ENCODE data around the gene MMP23B.
"Not testable (repeated sequence)": the region's sequence is repeated elsewhere in the genome, so short reads cannot be mapped to it uniquely, and the experiment has no call there.

The MMP23B gene

DNA sequence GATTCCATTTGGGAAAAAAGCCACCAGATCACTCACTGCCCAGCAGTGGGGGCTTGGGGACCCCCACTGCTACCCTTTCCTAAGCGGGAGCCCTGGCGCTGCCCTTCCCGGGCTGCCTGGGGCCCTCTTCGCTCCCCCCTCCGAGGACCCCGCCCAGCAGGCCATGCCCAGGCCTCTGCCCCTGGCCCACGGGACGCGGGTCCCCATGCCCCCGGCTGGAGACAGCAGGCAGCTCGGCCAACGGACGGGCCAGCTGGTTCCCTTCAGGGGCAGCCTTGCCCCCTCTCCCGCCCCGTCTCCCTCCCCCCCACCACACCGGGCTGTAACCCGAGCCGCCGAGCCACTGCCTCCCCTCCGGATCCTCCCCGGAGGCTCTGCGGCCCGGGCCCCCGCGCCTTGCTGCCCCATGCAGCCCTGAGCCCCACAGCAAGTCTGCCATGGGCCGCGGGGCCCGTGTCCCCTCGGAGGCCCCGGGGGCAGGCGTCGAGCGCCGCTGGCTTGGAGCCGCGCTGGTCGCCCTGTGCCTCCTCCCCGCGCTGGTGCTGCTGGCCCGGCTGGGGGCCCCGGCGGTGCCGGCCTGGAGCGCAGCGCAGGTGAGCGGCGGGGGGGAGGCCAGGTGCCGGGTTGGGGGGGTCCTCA is at the start of gene MMP23B:
MMP23B (plus strand) TSS at position 392 of the 639 bp plus-strand sequence; CDS start at position 438, 46 bp downstream.
- DNase-seq, result no peak

DNA sequence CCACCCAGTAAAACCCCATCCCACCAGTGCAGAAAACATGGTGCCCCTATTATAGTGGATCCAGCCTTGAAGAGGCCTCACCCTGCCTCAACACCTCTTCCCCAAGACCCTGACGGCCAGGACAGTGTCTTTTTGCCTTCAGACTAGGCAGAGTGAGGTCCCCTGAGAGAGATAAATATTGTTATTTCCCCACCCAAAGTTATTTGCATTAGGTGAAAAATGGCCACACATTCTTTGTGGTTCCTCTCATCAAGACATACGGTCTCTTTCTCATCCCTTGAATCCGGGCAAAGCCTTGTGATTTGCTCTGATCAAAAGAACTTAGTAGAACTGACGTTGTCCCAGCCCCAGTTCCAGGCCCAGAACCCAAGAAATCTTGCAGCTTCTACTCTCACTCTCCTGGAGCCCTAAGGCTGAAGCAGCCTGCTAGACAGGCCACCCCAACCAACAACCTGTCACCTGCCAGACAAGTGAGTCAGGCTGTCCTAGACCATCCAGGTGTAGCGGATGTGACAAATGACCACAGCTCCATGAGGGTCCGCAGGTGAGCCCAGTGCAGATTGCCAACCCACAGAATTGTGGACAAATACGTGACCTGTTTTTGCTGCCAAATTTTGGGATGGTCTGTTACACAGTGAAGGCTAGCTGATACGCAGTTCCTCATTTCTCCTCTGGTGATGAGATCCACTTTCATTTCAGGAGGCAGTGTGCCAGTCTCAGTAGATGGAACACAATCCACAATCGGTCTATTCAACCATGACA is 49.2 kb upstream of the MMP23B start:
- no peak for DNase-seq

DNA sequence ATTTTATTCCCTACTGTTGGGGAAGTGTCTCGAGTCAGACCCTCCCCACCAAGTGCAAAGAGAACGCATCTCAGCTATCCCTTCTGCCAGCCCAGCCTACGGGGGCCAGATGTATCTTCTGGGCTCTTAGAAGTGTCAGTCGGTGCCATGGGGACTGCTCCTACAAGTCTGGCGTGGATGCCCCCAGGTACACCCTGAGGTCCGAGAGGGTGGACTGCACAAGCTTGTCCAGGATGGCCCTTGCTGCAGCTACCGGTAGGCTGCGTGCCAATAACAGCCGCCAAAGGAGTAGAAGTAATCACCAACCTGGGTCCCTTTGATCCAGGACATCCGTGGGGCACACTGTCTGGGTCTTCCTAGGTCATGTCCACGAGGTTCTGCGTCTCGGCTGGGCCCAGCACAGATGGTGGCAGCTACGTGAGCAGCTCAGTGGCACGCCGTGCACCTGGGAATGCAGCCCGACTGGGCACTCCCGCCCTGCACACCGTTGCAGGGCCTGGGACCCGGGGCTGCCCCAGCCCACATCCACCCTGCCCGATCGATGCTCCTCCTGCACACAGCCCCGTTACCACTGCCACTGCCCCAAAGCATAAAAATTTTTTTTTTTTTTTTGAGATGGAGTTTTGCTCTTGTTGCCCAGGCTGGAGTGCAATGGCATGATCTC is 48.5 kb upstream of the MMP23B start:
- DNase-seq, result no peak

DNA sequence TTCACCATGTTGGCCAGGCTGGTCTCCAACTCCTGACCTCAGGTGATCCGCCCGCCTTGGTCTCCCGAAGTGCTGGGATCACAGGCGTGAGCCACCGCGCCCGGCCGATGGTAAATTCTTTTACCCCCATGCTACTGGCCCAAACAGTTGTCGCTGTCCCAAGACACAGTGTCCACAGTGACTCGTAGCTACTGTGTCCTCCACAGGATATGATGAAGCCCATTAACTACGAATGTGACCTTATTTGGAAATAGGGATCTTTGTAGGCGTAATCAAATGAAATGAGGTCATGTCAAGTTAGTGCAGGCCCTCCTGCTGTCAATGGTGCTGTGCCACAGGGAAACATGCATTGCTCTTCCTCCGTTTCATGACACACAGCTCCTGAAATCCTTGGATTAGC is 40.5 kb upstream of the MMP23B start:
- no peak for DNase-seq

DNA sequence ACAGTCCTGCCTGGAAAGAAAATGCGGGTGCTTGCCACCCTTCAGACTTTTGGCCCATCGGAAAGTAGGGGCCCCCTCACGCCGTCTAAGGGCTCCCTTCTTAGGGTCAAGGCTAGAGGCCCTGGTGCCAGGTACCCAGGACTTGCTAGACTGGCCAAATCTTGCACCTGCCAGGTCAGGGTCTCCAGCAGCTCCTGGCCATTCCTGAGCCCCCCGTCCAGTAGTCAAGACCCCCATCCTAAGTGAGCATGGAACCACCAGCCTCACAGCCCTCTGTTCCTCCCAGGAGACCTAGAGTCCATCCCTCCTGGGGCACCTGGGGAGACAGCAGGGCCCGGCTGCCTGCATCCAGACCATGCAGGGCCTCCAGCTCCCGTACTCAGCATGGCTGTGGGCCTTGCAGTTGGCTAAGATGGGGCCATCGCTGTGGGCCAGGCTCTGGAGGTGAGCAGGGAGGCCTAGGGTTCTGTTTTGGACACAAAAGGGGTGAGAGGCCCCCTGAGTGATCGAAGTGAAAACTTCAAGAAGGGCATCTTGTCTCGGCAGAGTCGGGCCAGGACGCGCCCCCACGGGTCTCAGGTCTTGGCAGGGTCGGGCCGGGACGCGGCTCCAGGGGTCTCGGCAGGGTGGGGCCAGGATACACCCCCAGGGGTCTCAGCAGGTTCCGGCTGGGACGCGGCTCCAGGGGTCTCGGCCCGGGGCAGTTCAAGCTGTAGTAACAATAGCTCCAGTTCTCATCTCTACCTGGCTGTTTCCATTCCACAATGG is 38.0 kb upstream of the MMP23B start:
- DNase-seq, result no peak

DNA sequence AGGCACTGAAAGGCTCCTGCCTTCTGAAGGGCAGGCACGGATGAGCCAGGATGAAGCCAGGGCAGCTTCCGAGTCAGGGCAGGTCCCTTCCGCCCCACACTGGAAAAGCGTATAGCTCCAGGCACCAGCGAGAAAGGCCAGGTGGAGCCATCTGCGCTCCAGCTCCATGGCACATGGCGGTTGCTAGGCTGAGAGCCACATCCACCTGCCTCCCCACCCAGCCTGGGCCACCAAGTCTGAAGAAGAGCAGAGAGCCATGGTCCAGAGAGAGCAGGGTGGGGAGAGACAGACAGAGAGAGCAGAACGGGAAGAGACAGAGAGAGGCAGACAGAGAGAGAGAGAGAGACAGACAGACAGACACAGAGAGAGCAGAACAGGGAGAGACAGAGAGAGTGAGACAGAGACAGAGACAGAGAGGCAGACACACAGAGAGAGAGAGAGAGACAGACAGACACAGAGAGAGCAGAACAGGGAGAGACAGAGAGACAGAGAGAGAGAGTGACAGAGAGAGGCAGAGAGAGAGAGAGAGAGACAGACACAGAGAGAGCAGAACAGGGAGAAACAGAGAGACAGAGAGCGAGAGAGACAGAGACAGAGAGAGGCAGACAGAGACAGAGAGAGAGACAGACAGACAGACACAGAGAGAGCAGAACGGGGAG is 37.2 kb upstream of the MMP23B start:
- no peak for DNase-seq

DNA sequence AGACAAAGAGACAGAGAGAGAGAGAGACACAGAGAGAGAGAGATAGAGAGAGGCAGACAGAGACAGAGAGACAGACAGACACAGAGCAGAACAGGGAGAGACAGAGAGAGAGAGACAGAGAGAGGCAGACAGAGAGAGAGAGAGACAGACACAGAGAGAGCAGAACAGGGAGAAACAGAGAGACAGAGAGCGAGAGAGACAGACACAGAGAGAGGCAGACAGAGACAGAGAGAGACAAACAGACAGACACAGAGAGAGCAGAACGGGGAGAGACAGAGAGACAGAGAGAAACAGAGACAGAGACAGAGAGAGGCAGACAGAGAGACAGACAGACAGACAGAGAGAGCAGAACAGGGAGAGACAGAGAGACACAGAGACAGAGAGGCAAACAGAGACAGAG is 36.6 kb upstream of the MMP23B start:
- not testable (repeated sequence) for DNase-seq

DNA sequence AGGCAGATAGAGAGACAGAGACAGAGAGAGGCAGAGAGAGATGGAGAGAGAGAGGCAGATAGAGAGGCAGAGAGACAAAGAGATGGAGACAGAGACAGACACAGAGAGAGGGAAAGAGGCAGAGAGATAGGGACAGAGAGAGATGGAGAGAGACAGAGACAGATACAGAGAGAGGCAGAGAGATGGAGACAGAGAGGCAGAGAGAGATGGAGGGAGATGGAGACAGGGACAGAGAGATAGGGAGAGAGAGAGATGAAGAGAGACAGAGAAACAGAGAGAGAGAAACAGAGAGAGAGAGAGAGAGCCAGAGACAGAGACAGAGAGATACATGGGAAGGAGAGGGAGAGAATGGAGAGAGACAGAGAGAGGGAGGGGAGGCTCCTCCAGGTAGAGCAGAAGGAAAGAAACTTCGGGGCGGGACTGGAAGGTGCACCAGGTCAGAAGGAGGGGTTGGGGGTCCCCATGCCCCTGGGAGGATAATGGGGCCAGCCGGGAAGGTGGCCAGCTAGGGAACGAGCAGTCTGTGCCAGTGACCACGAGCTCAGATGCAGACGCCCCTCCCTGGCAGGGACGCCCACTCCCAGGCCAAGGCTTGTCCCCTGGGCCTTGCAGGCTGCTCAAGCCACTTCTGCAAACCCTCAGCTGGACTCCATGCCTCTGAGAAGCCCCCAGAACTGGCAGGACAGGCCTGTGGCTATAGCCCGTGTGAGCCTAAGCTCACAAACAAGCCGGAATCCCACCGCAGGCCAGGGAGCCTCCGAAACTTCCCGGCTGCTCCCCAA is 35.3 kb upstream of the MMP23B start:
- DNase-seq, result no peak

DNA sequence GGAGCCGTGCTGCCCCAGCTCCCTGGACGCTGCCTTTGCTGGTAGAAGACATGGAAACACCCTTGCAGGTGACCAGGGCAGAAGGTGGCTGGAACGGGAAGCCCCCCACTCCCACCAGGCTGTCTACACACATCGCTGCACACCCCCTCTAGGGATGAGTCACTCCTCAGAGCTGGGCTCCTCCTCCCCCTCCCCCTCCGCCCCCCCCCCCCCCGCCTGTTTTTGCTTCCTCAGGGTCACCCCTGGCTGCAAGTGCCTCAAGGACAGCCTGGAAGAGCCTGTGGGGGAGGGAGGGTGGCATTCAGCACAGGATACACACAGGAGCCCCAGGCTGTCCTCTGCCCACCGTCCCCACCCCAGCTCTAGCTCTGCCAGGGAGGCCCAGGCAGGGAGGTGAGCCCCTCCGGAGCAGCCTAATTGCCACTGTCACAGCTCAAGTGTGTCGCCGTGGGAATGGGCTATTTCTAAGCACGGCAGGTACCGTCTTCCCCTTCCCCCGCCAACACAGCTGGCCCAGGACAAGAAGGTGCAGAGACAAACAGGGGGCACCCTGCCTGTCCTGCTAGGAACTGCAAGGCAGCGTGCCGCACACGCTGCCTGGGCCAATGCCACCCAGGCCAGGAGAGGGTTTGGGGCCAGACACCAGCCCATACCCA is 34.6 kb upstream of the MMP23B start:
- peak in 1 of 56 donors; percentile 20 for DNase-seq

DNA sequence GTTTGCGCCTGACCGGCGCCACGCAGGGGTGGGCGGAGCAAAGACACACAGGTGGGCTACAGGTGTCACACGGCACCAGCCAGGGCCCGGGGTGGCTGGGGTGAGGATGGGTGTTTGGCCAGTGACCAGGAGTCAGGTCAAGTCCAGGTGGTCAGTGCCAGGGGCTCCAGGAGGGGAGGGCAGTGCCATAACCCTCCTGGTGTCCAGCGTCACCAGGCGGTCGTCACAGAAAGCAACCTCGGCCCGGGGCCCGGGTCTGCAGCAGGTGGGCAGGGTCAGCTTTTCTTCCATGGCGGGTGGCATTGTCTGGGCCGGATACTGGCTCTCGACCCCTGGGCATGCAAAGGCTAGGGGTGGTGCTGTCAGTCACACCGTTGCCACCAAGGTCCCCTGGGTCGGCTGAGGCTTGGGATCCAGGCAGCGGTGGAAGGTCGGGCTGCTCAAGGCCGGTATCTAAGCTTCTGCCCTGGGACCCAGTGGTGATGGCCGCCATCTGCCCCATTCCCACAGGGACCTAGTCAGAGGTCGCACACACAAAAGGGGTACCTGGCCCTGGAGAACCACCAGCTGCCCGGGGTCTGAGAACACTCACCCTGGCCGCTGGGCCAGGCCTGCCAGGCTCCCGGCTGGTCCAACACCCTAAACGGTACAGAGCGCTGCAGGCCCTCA is 33.8 kb upstream of the MMP23B start:
- DNase-seq, result no peak

DNA sequence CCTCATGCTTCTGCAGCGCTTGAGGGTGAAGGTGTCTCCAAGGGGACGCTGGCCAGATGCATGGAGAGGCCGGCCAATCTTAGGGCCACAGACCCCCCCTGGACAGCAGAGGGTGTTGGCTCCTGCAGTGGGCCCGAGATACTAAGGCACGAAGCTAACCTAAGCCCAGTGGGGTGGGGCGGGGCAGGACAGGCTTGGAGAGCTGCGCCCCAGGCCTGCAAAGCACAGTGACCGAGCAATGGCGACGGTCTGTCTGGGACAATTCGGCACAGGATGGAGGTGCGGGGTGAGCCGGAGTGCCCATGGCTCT is 33.3 kb upstream of the MMP23B start:
- no peak for DNase-seq

DNA sequence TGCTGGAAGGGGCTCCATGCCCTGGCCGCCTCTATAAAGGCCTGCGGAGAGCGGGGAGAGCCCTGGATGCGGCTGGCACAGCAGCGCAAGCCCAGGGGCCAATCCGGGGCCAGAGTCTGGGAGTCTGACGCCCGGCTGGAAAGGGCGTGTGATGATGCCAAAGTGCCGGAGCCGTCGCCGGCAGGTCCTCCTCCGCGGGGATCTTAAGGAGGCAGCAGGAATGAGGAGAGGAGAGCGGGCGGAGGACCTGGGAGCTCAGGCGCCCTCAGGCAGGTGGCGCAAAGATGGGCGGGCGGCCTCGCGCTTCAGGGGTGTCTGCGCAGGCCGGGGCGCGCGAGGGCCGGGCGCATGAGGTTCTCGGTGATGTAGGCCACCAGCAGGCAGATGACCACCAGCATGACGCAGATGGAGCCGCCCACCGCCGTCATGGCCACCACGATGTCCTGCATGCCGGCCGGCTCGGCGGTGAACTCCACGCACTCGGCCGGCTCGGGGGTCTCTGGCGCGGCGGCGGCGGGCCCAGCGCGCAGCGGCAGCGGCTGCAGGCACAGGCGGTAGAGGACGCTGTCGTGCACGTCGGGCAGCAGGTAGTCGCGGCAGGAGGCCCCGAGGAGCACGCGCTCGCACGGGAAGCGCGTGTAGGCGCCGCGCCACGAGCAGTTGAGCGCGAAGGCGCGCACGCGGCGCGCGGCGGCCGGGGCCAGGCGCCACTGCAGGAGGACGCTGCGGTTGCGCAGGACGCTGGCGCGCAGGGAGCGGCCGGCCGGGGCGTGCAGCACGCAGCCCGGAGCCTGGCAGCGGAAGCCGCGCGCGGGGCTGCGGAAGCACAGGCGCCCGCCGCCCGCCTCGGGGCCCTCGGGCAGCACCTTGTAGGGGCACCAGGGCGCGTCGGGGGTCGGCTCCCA is 32.7 kb upstream of the MMP23B start:
- peak in 2 of 56 donors; percentile 2 to 22 for DNase-seq

DNA sequence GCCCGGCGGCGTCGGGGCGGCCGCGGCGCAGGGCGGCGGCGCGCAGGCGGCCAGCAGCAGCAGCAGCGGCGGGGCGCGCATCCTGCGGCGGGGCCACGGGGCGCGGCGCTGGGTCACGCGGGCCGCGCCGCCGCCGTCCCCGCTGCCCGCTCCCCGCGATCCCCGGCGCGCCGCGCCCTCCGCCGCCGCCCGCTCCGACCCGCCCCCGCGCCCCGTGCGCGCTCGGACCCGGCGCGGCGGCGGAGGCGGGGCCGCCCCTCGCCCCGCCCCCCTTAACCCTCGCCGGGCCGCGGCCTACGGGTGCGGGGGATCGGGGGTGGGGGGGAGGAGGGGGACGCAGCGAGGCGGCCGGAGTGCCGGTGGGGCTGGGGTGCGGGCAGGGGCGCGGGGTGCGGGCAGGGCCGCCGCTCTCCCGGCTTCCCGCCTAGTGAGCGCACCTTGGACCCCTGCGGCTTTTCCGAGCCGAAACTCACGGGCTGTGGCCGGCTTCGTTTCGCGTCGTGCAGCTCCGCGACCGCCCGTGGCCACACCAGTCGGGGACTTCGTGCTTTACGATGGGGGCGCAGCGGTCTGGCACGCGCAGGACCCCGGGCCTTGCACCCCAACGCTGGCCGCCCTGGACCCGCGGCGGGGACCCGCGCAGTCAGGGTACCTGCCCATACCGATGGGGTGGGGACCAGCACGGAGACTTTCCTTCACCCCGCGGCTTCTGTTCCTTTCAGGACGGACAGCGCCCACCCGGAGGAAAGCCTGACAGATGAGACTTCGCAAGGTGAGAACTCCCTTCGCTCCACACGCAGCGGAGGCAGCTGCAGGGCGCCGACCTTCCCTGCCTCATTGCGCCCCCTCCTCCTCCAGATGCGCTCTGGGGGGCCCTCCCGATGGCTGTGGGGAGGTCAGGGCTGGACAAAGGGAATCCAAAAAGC is 31.8 kb upstream of the MMP23B start, which contains the start of gene FNDC10:
FNDC10 (minus strand) TSS at position 201 of the 926 bp plus-strand sequence; CDS start at position 81, 120 bp downstream.
- no peak for DNase-seq

DNA sequence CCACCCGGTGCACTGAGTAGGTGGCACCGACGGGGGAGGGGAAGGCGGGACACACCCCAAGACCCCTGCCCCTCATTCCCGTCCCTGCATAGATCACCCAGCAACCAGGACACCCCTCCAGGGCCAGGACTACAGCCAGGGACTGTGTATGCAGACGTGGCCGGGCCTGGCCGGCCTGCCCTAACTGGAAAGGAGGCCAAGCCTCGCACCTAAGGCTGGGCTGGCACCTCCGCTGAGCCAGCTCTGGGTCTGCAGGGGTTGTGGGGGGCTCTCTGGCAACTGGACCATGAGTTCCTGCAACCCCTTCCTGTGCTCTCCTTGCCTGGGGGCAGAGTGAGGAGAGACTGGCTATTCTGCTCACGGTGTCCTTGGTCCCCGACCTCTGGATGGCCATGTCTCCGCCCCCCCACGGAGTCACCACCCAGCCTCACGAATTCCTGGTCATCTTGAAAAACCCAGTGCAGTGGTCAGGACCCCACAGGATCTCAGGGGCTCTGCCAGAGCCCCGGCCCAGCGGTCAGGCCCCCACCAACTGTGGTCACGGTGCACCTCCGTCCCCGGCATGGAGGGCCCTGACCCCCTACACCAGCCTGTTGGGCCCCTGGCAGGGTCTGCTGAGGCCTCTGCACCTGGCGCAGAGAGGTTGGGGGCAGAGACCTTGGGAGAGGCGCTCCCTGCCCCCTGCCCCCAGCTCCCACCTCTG is 31.0 kb upstream of the MMP23B start:
- no peak for DNase-seq

DNA sequence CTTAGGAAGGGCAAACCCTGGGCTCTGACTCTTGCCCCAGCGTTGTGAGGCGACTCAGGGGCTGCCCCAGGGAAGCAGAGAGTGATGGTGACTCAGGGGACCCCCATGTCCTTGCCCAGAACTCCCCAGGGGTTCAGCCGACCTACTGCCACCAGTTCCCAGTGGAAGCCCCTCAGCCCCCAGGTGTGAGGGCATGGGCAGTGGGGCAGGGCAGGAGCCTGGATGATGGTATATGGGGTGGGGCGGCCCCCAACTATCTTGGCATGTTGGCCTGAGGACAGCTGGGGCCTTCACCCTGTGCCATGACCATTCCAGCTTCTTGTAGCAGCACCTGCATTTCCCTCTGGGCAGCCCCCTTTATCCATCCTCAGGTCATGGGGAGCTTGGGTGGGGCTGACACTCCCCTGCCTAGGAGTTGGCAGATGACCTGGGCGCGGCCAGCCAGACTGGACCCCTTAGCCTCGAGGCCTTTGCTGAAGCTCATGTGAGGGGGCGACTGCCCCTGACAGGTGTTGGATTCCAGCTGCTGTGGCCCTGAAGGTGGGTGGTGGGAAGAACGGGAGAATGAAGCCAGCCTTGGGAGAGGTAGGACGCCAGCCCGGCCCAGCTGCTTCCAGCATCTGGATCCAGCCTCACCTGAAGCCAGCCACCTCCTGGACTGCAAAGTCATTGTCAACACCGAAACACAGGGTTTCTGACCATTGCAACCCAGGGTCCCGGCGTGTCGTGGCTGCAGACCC is 30.2 kb upstream of the MMP23B start:
- DNase-seq, result no peak

Data from nucleus accumbens (tissue), 56 donors.